Lower leg skin (tissue), 4 donors: ENCODE results near the gene IL1RAP. TPM values are rescaled to one million over a fixed set of nuclear protein-coding genes. Genes with fewer than 3 reads are reported as not detected.
"Not testable (repeated sequence)": the region's sequence is repeated elsewhere in the genome, so short reads cannot be mapped to it uniquely, and the experiment has no call there.

Experiments used
- DNase-seq, 2 donors: peaks; one replicate each; pipeline ENCODE4 v3.0.0-alpha.2; 2019; ENCODE audit warnings: low spot score in 2 of 2
- H3K4me3 ChIP-seq: fragments of 200-600 bp; sonication (generic); 2 replicates; pipeline ENCODE4 v1.5.1; 2017; ENCODE audit warnings: mild to moderate bottlenecking, low read depth; ENCODE audit not compliant: poor library complexity, severe bottlenecking
- CTCF ChIP-seq, 3 donors: fragments of 450-650 bp; IDR thresholded peaks; one replicate each; pipeline ENCODE4 v1.5.1; 2016; ENCODE audit warnings: antibody characterized with exemption in 3 of 3, mild to moderate bottlenecking in 3 of 3, moderate library complexity in 2 of 3
- POLR2A ChIP-seq, 2 donors: fragments of 450-650 bp; IDR thresholded peaks; one replicate each; pipeline ENCODE4 v1.6.1; 2016 to 2017; ENCODE audit warnings: antibody characterized with exemption in 2 of 2, mild to moderate bottlenecking in 1 of 2, moderate library complexity in 1 of 2
- WGBS, 2 donors: methylation state at CpG; one replicate each; pipeline ENCODE4 v1.1.5; 2018; 5-methylcytosine and 5-hydroxymethylcytosine counted together
- intact Hi-C: fragments of 100-400 bp; cut with DNase I; formaldehyde crosslinking; loops from one replicate; pipeline ENCODE4 v1.15.0; 2023; ENCODE audit warnings: low total_unique reads
- total RNA-seq, 4 donors: library from RNA; depleted of rRNA; stranded (reverse); fragments of >200 nt; gene quantifications; one replicate each; pipeline ENCODE4 v1.1.0, GENCODE V29; 2016

Gene IL1RAP
- total RNA-seq, 4 donors from 2014 or later = 18.5 to 37.7 (median 23.9) TPM

GRCh38 chr3:190676481-190676880, 162.6 kb downstream of the IL1RAP start:
- intact Hi-C loops = no loop called here
- H3K4me3 ChIP-seq = no peak overlapping the region
- 88 to 93% methylated on average over 3 of the region's 3 CpGs for WGBS, 2 donors
- no peak for TF ChIP-seq CTCF (IDR thresholded peaks at IDR 0.05)
- TF ChIP-seq POLR2A (IDR thresholded peaks at IDR 0.05) = no peak
- no peak for DNase-seq

- WGBS, 2 donors = 90 to 93% methylated on average over 3 of the region's 3 CpGs
These were observed 163.1 kb downstream of the IL1RAP start for GRCh38 chr3:190677001-190677400.

GRCh38 chr3:190677868-190678267, 164.0 kb downstream of the IL1RAP start:
- H3K4me3 ChIP-seq, intact Hi-C loops, DNase-seq: not testable (repeated sequence)
- 86 to 89% methylated on average over 7 of the region's 7 CpGs for WGBS, 2 donors

More at GRCh38 chr3:190677001-190677400, 163.1 kb downstream of the IL1RAP start:
- H3K4me3 ChIP-seq = no peak overlapping the region
- TF ChIP-seq POLR2A (IDR thresholded peaks at IDR 0.05) (no peak), CTCF (IDR thresholded peaks at IDR 0.05) (no peak)
- intact Hi-C loops = no loop called here
- no peak for DNase-seq

GRCh38 chr3:190680691-190681090, 166.8 kb downstream of the IL1RAP start:
- no peak for DNase-seq
- H3K4me3 ChIP-seq = no peak overlapping the region
- TF ChIP-seq POLR2A (IDR thresholded peaks at IDR 0.05) = no peak
- TF ChIP-seq CTCF (IDR thresholded peaks at IDR 0.05) = no peak
- WGBS, 2 donors = 88% methylated on average over 5 of the region's 5 CpGs
- intact Hi-C loops = no loop called here

- intact Hi-C loops = no loop called here
- DNase-seq = no peak
- TF ChIP-seq CTCF (IDR thresholded peaks at IDR 0.05) = no peak
- no peak for TF ChIP-seq POLR2A (IDR thresholded peaks at IDR 0.05)
- H3K4me3 ChIP-seq = no peak overlapping the region
- WGBS, 2 donors = 86 to 93% methylated on average over 7 of the region's 7 CpGs
These were observed 170.9 kb downstream of the IL1RAP start for GRCh38 chr3:190684776-190685175.

GRCh38 chr3:190686011-190686410, 172.1 kb downstream of the IL1RAP start:
- TF ChIP-seq CTCF (IDR thresholded peaks at IDR 0.05) (no peak), POLR2A (IDR thresholded peaks at IDR 0.05) (no peak)
- H3K4me3 ChIP-seq = no peak overlapping the region
- WGBS, 2 donors = 87 to 92% methylated on average over 1 of the region's 1 CpG
- DNase-seq = no peak
- intact Hi-C loops = no loop called here
